ENCODE results near the gene ROPN1B. TPM values are rescaled to one million over a fixed set of nuclear protein-coding genes. Genes with fewer than 3 reads are reported as not detected.

The ROPN1B gene
- total RNA-seq, 1 experiment from 2014 or later, result 2.2 TPM

- Histone ChIP-seq H3K4me1 (ENCODE audit: control insufficient read depth in 1 of 2, insufficient read depth in 2 of 2, low read length in 2 of 2) (no peaks in the 10 kb centered on the region), H2AFZ (ENCODE audit: low read depth, low read length, poor library complexity, severe bottlenecking) (no peak overlapping the region), H4K20me1 (ENCODE audit: insufficient read depth) (no peaks in the 10 kb centered on the region), H3K9ac (ENCODE audit: low read length) (no peak overlapping the region), H3K79me2 (ENCODE audit: insufficient read depth, low read length) (no peaks in the 10 kb centered on the region), H3K9me2 (ENCODE audit: insufficient read depth) (no peaks in the 10 kb centered on the region), H3K36me3 (ENCODE audit: control insufficient read depth in 1 of 2, insufficient read depth in 2 of 2, low read length in 2 of 2) (no peaks in the 10 kb centered on the region), H3K9me3 (ENCODE audit: control insufficient read depth in 1 of 2, insufficient read depth in 1 of 2, low read depth in 1 of 2, low read length in 2 of 2) (no peaks in the 10 kb centered on the region), H3K4me3 (replicated peaks in 1 of 2; ENCODE audit: low read depth in 1 of 2, low read length in 2 of 2) (no peak overlapping the region), H3K27ac (ENCODE audit: low read depth, low read length) (no peak overlapping the region), H3K4me2 (ENCODE audit: low read length) (no peak overlapping the region), H3K27me3 (ENCODE audit: insufficient read depth, low read length) (no peaks in the 10 kb centered on the region)
- DNase-seq (ENCODE audit: low read depth, low spot score) (no peak), ATAC-seq (no peak)
- ChIA-PET RAD21 (ENCODE audit: low non-redundant PET in 1 of 2, low total read pairs in 2 of 2, uncharacterized antibody in 2 of 2, unreplicated experiment in 2 of 2) (interaction anchor here in 1 of 2 experiments (0.5 kb wide), 1 partner anchor 199 kb away, joined by 4 read pairs; no protein-coding TSS in a partner anchor), POLR2A (no interaction called here), CTCF (no interaction called here)
- TF ChIP-seq TCF7L2 (IDR thresholded peaks at IDR 0.05; ENCODE audit: borderline replicate concordance, extremely low read depth, insufficient read depth, insufficient read length), result no peak
- intact Hi-C loops (cut with micrococcal nuclease), result no loop called here
- no TSS peak for BruUV-seq (replicated peaks)
These were observed 45.3 kb downstream of the ROPN1B start for GRCh38 chr3:126014252-126014651.

GRCh38 chr3:126015075-126015474 lies 46.1 kb downstream of the ROPN1B start:
- no peaks in the 10 kb centered on the region for H3K9me3 ChIP-seq (ENCODE audit: control insufficient read depth in 1 of 2, insufficient read depth in 1 of 2, low read depth in 1 of 2, low read length in 2 of 2)
- no peak overlapping the region for H2AFZ ChIP-seq (ENCODE audit: low read depth, low read length, poor library complexity, severe bottlenecking)
- intact Hi-C loops (cut with micrococcal nuclease), result no loop called here
- H3K9me2 ChIP-seq (ENCODE audit: insufficient read depth), result no peaks in the 10 kb centered on the region
- ChIA-PET POLR2A (no interaction called here), RAD21 (ENCODE audit: low non-redundant PET in 1 of 2, low total read pairs in 2 of 2, uncharacterized antibody in 2 of 2, unreplicated experiment in 2 of 2) (no interaction called here), CTCF (no interaction called here)
- H3K27ac ChIP-seq (ENCODE audit: low read depth, low read length), result no peak overlapping the region
- no peaks in the 10 kb centered on the region for H3K27me3 ChIP-seq (ENCODE audit: insufficient read depth, low read length)
- H3K4me3 ChIP-seq (replicated peaks in 1 of 2; ENCODE audit: low read depth in 1 of 2, low read length in 2 of 2), result no peak overlapping the region
- no peak overlapping the region for H3K4me2 ChIP-seq (ENCODE audit: low read length)
- no peak for ATAC-seq
- no peak for TF ChIP-seq ZNF274 (IDR thresholded peaks at IDR 0.05; ENCODE audit: low read depth, low read length)
- TF ChIP-seq EZH2phosphoT487 (IDR thresholded peaks at IDR 0.05; ENCODE audit: borderline replicate concordance), result no peak
- TF ChIP-seq POLR2AphosphoS5 (IDR thresholded peaks at IDR 0.05; ENCODE audit: low read depth, low read length), result no peak
- TF ChIP-seq EGR1 (IDR thresholded peaks at IDR 0.05; ENCODE audit: low read depth), result no peak
- no peak for TF ChIP-seq EZH2 (IDR thresholded peaks at IDR 0.05)
- TF ChIP-seq SIN3A (IDR thresholded peaks at IDR 0.05; ENCODE audit: low read depth), result no peak
- no peak for TF ChIP-seq CTCF (IDR thresholded peaks at IDR 0.05 in 2 of 3, conservative IDR thresholded peaks at IDR 0.05 in 1 of 3; ENCODE audit: borderline replicate concordance in 1 of 3, insufficient read depth in 1 of 3, low read depth in 2 of 3, low read length in 2 of 3)
- no peak for TF ChIP-seq ZFX (IDR thresholded peaks at IDR 0.05)
- no peak for TF ChIP-seq TCF7L2 (IDR thresholded peaks at IDR 0.05; ENCODE audit: borderline replicate concordance, extremely low read depth, insufficient read depth, insufficient read length)
- no peak for TF ChIP-seq FOSL1 (IDR thresholded peaks at IDR 0.05; ENCODE audit: low read depth)
- no peak for TF ChIP-seq POLR2A (IDR thresholded peaks at IDR 0.05; ENCODE audit: borderline replicate concordance, extremely low read depth, insufficient read depth, insufficient read length)
- no peak for TF ChIP-seq ELF1 (IDR thresholded peaks at IDR 0.05; ENCODE audit: borderline replicate concordance, low read depth)
- TF ChIP-seq RAD21 (IDR thresholded peaks at IDR 0.05; ENCODE audit: low read depth), result no peak
- no peak for TF ChIP-seq CEBPB (IDR thresholded peaks at IDR 0.05; ENCODE audit: low read depth)
- TF ChIP-seq, protein P1, sequence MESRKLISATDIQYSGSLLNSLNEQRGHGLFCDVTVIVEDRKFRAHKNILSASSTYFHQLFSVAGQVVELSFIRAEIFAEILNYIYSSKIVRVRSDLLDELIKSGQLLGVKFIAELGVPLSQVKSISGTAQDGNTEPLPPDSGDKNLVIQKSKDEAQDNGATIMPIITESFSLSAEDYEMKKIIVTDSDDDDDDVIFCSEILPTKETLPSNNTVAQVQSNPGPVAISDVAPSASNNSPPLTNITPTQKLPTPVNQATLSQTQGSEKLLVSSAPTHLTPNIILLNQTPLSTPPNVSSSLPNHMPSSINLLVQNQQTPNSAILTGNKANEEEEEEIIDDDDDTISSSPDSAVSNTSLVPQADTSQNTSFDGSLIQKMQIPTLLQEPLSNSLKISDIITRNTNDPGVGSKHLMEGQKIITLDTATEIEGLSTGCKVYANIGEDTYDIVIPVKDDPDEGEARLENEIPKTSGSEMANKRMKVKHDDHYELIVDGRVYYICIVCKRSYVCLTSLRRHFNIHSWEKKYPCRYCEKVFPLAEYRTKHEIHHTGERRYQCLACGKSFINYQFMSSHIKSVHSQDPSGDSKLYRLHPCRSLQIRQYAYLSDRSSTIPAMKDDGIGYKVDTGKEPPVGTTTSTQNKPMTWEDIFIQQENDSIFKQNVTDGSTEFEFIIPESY (IDR thresholded peaks at IDR 0.05; ENCODE audit: extremely low read depth, insufficient replicate concordance, low read length), result no peak
- TF ChIP-seq, protein P2, sequence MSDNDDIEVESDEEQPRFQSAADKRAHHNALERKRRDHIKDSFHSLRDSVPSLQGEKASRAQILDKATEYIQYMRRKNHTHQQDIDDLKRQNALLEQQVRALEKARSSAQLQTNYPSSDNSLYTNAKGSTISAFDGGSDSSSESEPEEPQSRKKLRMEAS (IDR thresholded peaks at IDR 0.05), result no peak
- no peak for TF ChIP-seq YY1 (IDR thresholded peaks at IDR 0.05; ENCODE audit: extremely low read depth, insufficient replicate concordance, low read depth, low read length)
- TF ChIP-seq, protein P3, sequence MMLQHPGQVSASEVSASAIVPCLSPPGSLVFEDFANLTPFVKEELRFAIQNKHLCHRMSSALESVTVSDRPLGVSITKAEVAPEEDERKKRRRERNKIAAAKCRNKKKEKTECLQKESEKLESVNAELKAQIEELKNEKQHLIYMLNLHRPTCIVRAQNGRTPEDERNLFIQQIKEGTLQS (IDR thresholded peaks at IDR 0.05), result no peak
- no peaks in the 10 kb centered on the region for H3K79me2 ChIP-seq (ENCODE audit: insufficient read depth, low read length)
- BruUV-seq (replicated peaks), result no TSS peak
- H3K4me1 ChIP-seq (ENCODE audit: control insufficient read depth in 1 of 2, insufficient read depth in 2 of 2, low read length in 2 of 2), result no peaks in the 10 kb centered on the region
- H4K20me1 ChIP-seq (ENCODE audit: insufficient read depth), result no peaks in the 10 kb centered on the region
- H3K36me3 ChIP-seq (ENCODE audit: control insufficient read depth in 1 of 2, insufficient read depth in 2 of 2, low read length in 2 of 2), result no peaks in the 10 kb centered on the region
- no peak for DNase-seq (ENCODE audit: low read depth, low spot score)
- H3K9ac ChIP-seq (ENCODE audit: low read length), result no peak overlapping the region
